Naive thymus-derived CD4-positive, alpha-beta T cell (primary cell): Measurements from ENCODE around the gene UMPS. TPM values are rescaled to one million over a fixed set of nuclear protein-coding genes. Genes with fewer than 3 reads are reported as not detected.

Source experiments
- ATAC-seq: fragments of 150-1000 bp; cut with Tn5 transposase; 2 replicates; pipeline ENCODE4 v1.10.0; 2021; ENCODE audit warnings: mild to moderate bottlenecking, moderate library complexity
- CTCF ChIA-PET: fragments of 350-600 bp; sonication (Branson Sonifier 250); formaldehyde crosslinking; loops from one replicate; lab custom pipeline; 2021; ENCODE audit warnings: antibody characterized with exemption; lab: Charles Lee
- POLR2A ChIA-PET: fragments of 350-600 bp; sonication (Branson Sonifier 250); formaldehyde crosslinking; loops from one replicate; lab custom pipeline; 2021; ENCODE audit warnings: antibody characterized with exemption, inconsistent platforms; lab: Charles Lee
- DNase-seq, 9 donors: peaks; one replicate each; pipeline versions ENCODE4 v3.0.0 to v3.0.0-alpha.2; 2020 to 2022; ENCODE audit warnings: mixed read lengths in 1 of 9
- H3K27ac ChIP-seq: one replicate; pipeline ENCODE4 v1.7.0; 2013; ENCODE audit warnings: mild to moderate bottlenecking, low read depth, low read length, moderate library complexity
- H3K27me3 ChIP-seq, 2 donors: one replicate each; pipeline ENCODE4 v1.7.0; 2013; ENCODE audit warnings: low read length in 2 of 2, mild to moderate bottlenecking in 2 of 2, moderate library complexity in 2 of 2; ENCODE audit not compliant: control insufficient read depth in 2 of 2, insufficient read depth in 2 of 2
- H3K36me3 ChIP-seq, 3 experiments: 1 replicate in 2 of 3; 2 replicates in 1 of 3; pipeline ENCODE4 v1.7.0; 2013; ENCODE audit warnings: low read length in 3 of 3, mild to moderate bottlenecking in 3 of 3, moderate library complexity in 1 of 3; ENCODE audit not compliant: insufficient read depth in 3 of 3, control insufficient read depth in 2 of 3
- H3K4me1 ChIP-seq, 2 donors: one replicate each; pipeline ENCODE4 v1.7.0; 2013; ENCODE audit warnings: low read length in 2 of 2, mild to moderate bottlenecking in 2 of 2, moderate library complexity in 1 of 2; ENCODE audit not compliant: control insufficient read depth in 2 of 2, insufficient read depth in 2 of 2
- H3K4me3 ChIP-seq: 2 replicates; pipeline ENCODE4 v1.7.0; 2013; ENCODE audit warnings: mild to moderate bottlenecking, low read length
- H3K9me3 ChIP-seq, 3 experiments: 1 replicate in 2 of 3; 2 replicates in 1 of 3; pipeline ENCODE4 v1.7.0; 2013; ENCODE audit warnings: low read length in 3 of 3; ENCODE audit not compliant: control insufficient read depth in 2 of 3
- H3K27ac Mint-ChIP-seq, 9 donors: one replicate each; pipeline ENCODE4 v1.8.0; 2020 to 2022; ENCODE audit warnings: mixed read lengths in 9 of 9, mild to moderate bottlenecking in 8 of 9, moderate library complexity in 5 of 9, inconsistent platforms in 2 of 9
- H3K27me3 Mint-ChIP-seq, 5 donors: one replicate each; pipeline ENCODE4 v1.8.0; 2021 to 2022; ENCODE audit warnings: mixed read lengths in 5 of 5, mild to moderate bottlenecking in 1 of 5
- H3K36me3 Mint-ChIP-seq, 5 donors: one replicate each; pipeline ENCODE4 v1.8.0; 2020 to 2022; ENCODE audit warnings: mixed read lengths in 5 of 5, mild to moderate bottlenecking in 3 of 5, inconsistent platforms in 1 of 5
- H3K4me1 Mint-ChIP-seq, 7 donors: one replicate each; pipeline ENCODE4 v1.8.0; 2020 to 2022; ENCODE audit warnings: mixed read lengths in 7 of 7, mild to moderate bottlenecking in 3 of 7, inconsistent platforms in 1 of 7
- H3K4me3 Mint-ChIP-seq, 10 donors: one replicate each; pipeline ENCODE4 v1.8.0; 2020 to 2022; ENCODE audit warnings: mild to moderate bottlenecking in 10 of 10, mixed read lengths in 10 of 10, moderate library complexity in 6 of 10, inconsistent platforms in 2 of 10
- H3K9me3 Mint-ChIP-seq, 11 donors: one replicate each; pipeline ENCODE4 v1.8.0; 2020 to 2022; ENCODE audit warnings: mixed read lengths in 11 of 11, mild to moderate bottlenecking in 4 of 11, inconsistent platforms in 1 of 11, moderate library complexity in 1 of 11
- intact Hi-C, 2 donors: fragments of 100-400 bp; cut with micrococcal nuclease; formaldehyde crosslinking; loops; one replicate each; pipeline ENCODE4 v1.15.1; 2023
- polyA plus RNA-seq, 2 donors: library from polyadenylated mRNA; unstranded; fragments of 300-500 nt; fragmentation: Illumina TruSeq; gene quantifications; one replicate each; pipeline ENCODE4 v1.2.3, GENCODE V29; 2021
- total RNA-seq, 6 experiments: library from RNA in 5 of 6; stranded (reverse) in 5 of 6; gene quantifications; 1 replicate in 5 of 6; 2 replicates in 1 of 6; pipeline ENCODE4 v1.2.3 and lab custom pipeline; 2021 to 2026

UMPS gene
- total and polyA plus RNA-seq, 7 experiments from 2014 or later: 13.2 to 41.8 (median 24.8) TPM

GRCh38 chr3:124760601-124761000 is 30.3 kb downstream of the UMPS start:
- no peak overlapping the region for H3K27ac Mint-ChIP-seq
- H3K27me3 ChIP-seq: no peaks in the 10 kb centered on the region
- intact Hi-C loops: loop anchor here (2.0 to 10.0 kb wide), 5 partner anchors 237 to 827 kb away; no protein-coding TSS in a partner anchor
- H3K4me1 Mint-ChIP-seq: peaks cover 0 to 7% (median 5%) of the 10 kb centered on the region in 7 donors
- H3K36me3 ChIP-seq: no peaks in the 10 kb centered on the region
- ChIA-PET POLR2A (interaction anchor here (1.0 to 1.1 kb wide), 2 partner anchors 27 to 139 kb away, joined by 3 to 5 read pairs; no protein-coding TSS in a partner anchor), CTCF (interaction anchor here (0.6 to 4.9 kb wide), 20 partner anchors 9 to 678 kb away, joined by 3 to 73 read pairs (median 3); partner anchors contain the start of gene MUC13)
- H3K27ac ChIP-seq: no peak overlapping the region
- H3K36me3 Mint-ChIP-seq: no peaks in the 10 kb centered on the region
- no peaks in the 10 kb centered on the region for H3K27me3 Mint-ChIP-seq
- no peak overlapping the region for H3K4me3 ChIP-seq
- no peaks in the 10 kb centered on the region for H3K4me1 ChIP-seq
- no peaks in the 10 kb centered on the region for H3K9me3 ChIP-seq
- ATAC-seq (no peak), DNase-seq (no peak)
- H3K4me3 Mint-ChIP-seq: no peak overlapping the region
- H3K9me3 Mint-ChIP-seq: no peaks in the 10 kb centered on the region

GRCh38 chr3:124761250-124761796 is 31.1 kb downstream of the UMPS start:
- peak overlapping the region in 3 of 9 donors; percentile 5 to 92 (median 65) for H3K27ac Mint-ChIP-seq
- intact Hi-C loops: loop anchor here (1.0 to 10.0 kb wide), 9 partner anchors 74 to 826 kb away; no protein-coding TSS in a partner anchor
- no peaks in the 10 kb centered on the region for H3K36me3 ChIP-seq
- ChIA-PET POLR2A (interaction anchor here (1.0 to 1.1 kb wide), 2 partner anchors 28 to 138 kb away, joined by 3 to 5 read pairs; no protein-coding TSS in a partner anchor), CTCF (interaction anchor here (0.6 to 4.9 kb wide), 17 partner anchors 9 to 824 kb away, joined by 3 to 73 read pairs (median 3); partner anchors contain the start of gene MUC13)
- H3K4me3 Mint-ChIP-seq: peak overlapping the region in 9 of 10 donors; percentile 16 to 84 (median 72)
- no peaks in the 10 kb centered on the region for H3K9me3 ChIP-seq
- DNase-seq (peak; percentile 52 to 76 (median 68)), ATAC-seq (peak; percentile 92)
- H3K27ac ChIP-seq: no peak overlapping the region
- no peaks in the 10 kb centered on the region for H3K27me3 ChIP-seq
- H3K9me3 Mint-ChIP-seq: no peaks in the 10 kb centered on the region
- no peaks in the 10 kb centered on the region for H3K4me1 ChIP-seq
- no peaks in the 10 kb centered on the region for H3K36me3 Mint-ChIP-seq
- H3K4me3 ChIP-seq: no peak overlapping the region
- peaks cover 0 to 7% (median 5%) of the 10 kb centered on the region in 7 donors for H3K4me1 Mint-ChIP-seq
- H3K27me3 Mint-ChIP-seq: peaks cover 0 to 1% (median 0%) of the 10 kb centered on the region in 5 donors

DNA sequence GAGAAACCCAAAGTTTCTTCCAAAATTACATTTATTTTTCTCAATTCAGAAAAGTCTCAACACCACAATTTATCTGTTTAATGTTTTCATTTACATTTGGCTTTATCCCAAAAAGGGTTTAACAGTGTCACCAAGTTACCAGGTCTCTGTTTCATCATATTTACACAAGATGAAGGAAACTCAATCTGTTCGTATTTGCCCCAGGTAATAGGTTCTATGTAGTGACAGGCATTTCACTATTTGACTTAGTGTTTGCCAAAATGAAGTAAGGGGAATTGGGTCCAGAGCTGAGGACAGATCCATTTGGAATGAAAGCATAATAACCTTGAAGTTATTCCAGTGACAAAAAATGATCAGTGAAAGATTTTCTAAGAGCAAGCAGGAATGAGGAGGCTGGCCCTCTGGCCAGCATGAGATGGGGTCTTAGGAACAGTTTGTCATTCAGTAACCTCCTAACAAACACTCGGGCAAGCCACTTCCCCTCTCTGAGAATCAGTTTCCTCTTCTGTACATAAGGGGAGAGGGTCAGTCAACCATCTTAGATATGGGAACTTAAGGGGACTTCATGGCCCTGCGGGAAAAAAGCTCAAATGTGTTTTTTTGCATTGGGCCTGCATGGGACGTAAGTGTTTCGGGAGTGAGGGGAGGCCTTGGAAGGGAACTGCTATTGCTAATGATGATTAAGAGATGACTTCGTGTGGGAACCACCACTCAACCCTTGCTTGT is 31.8 kb downstream of the UMPS start:
- ATAC-seq (no peak), DNase-seq (no peak)
- Mint-ChIP-seq H3K27ac (peak overlapping the region in 1 of 9 donors; percentile 55), H3K4me1 (peaks cover 0 to 7% (median 5%) of the 10 kb centered on the region in 7 donors), H3K9me3 (no peaks in the 10 kb centered on the region), H3K36me3 (no peaks in the 10 kb centered on the region), H3K27me3 (peaks cover 0 to 4% (median 0%) of the 10 kb centered on the region in 5 donors), H3K4me3 (peak overlapping the region in 1 of 10 donors; percentile 56)
- no peaks in the 10 kb centered on the region for H3K9me3 ChIP-seq
- H3K27me3 ChIP-seq: no peaks in the 10 kb centered on the region
- POLR2A ChIA-PET: no interaction called here
- no peaks in the 10 kb centered on the region for H3K36me3 ChIP-seq
- CTCF ChIA-PET: interaction anchor here (0.7 to 4.9 kb wide), 6 partner anchors 8 to 675 kb away, joined by 3 to 73 read pairs (median 4); partner anchors contain the start of gene MUC13
- H3K27ac ChIP-seq: no peak overlapping the region
- no peak overlapping the region for H3K4me3 ChIP-seq
- intact Hi-C loops: loop anchor here (1.0 to 10.0 kb wide), 9 partner anchors 73 to 825 kb away; no protein-coding TSS in a partner anchor
- no peaks in the 10 kb centered on the region for H3K4me1 ChIP-seq

DNA sequence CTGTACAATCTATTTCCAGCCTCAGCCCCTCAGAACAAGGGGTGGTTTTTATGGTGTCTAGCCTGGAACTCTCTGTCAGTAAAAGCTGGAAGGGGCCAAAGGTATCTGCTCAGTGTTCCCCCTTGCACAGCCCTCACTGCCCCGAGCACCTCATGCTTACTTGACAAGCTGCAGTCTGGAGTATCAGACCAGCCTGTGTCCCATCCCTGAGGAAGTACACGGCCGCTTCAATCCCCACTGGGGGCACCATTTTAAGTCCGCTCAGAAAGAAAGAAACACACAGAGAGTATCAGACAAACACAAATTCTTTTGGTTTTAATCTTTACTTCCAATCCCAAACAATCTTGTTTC is 32.4 kb downstream of the UMPS start:
- Histone ChIP-seq H3K4me3 (no peak overlapping the region), H3K36me3 (no peaks in the 10 kb centered on the region), H3K9me3 (no peaks in the 10 kb centered on the region), H3K27me3 (no peaks in the 10 kb centered on the region), H3K27ac (no peak overlapping the region), H3K4me1 (no peaks in the 10 kb centered on the region)
- DNase-seq (no peak), ATAC-seq (no peak)
- POLR2A ChIA-PET: no interaction called here
- no peaks in the 10 kb centered on the region for H3K36me3 Mint-ChIP-seq
- CTCF ChIA-PET: interaction anchor here (4.9 kb wide), 1 partner anchor 140 kb away, joined by 73 read pairs; no protein-coding TSS in a partner anchor
- peak overlapping the region in 2 of 9 donors; percentile 5 to 55 for H3K27ac Mint-ChIP-seq
- H3K27me3 Mint-ChIP-seq: peaks cover 0 to 6% (median 0%) of the 10 kb centered on the region in 5 donors
- no peak overlapping the region for H3K4me3 Mint-ChIP-seq
- H3K9me3 Mint-ChIP-seq: no peaks in the 10 kb centered on the region
- peaks cover 0 to 7% (median 5%) of the 10 kb centered on the region in 7 donors for H3K4me1 Mint-ChIP-seq
- intact Hi-C loops: loop anchor here (5.0 to 10.0 kb wide), 4 partner anchors 235 to 825 kb away; no protein-coding TSS in a partner anchor

GRCh38 chr3:124763206-124763605 is 33.0 kb downstream of the UMPS start:
- POLR2A ChIA-PET: no interaction called here
- H3K4me1 ChIP-seq: no peaks in the 10 kb centered on the region
- Mint-ChIP-seq H3K36me3 (no peaks in the 10 kb centered on the region), H3K4me3 (no peak overlapping the region), H3K27me3 (peaks cover 0 to 6% (median 0%) of the 10 kb centered on the region in 5 donors), H3K4me1 (peaks cover 0 to 7% (median 5%) of the 10 kb centered on the region in 7 donors), H3K9me3 (no peaks in the 10 kb centered on the region), H3K27ac (no peak overlapping the region)
- ATAC-seq (no peak), DNase-seq (no peak)
- no peak overlapping the region for H3K27ac ChIP-seq
- H3K36me3 ChIP-seq: no peaks in the 10 kb centered on the region
- intact Hi-C loops: loop anchor here (5.0 to 10.0 kb wide), 4 partner anchors 234 to 824 kb away; no protein-coding TSS in a partner anchor
- CTCF ChIA-PET: interaction anchor here (1.3 to 4.9 kb wide), 2 partner anchors 139 to 140 kb away, joined by 17 to 73 read pairs; no protein-coding TSS in a partner anchor
- H3K27me3 ChIP-seq: no peaks in the 10 kb centered on the region
- H3K4me3 ChIP-seq: no peak overlapping the region
- H3K9me3 ChIP-seq: no peaks in the 10 kb centered on the region

GRCh38 chr3:124763644-124764358 is 33.5 kb downstream of the UMPS start:
- intact Hi-C loops: loop anchor here (5.0 to 10.0 kb wide), 4 partner anchors 234 to 824 kb away; no protein-coding TSS in a partner anchor
- no peaks in the 10 kb centered on the region for H3K9me3 Mint-ChIP-seq
- H3K27ac ChIP-seq: no peak overlapping the region

More at GRCh38 chr3:124763644-124764358, 33.5 kb downstream of the UMPS start:
- H3K4me3 ChIP-seq: no peak overlapping the region
- CTCF ChIA-PET: interaction anchor here (1.3 kb wide), 1 partner anchor 138 kb away, joined by 17 read pairs; no protein-coding TSS in a partner anchor
- Mint-ChIP-seq H3K36me3 (no peaks in the 10 kb centered on the region), H3K27me3 (peaks cover 0 to 6% (median 0%) of the 10 kb centered on the region in 5 donors), H3K4me1 (peaks cover 0 to 7% (median 5%) of the 10 kb centered on the region in 7 donors), H3K27ac (peak overlapping the region in 1 of 9 donors; percentile 72), H3K4me3 (no peak overlapping the region)
- H3K9me3 ChIP-seq: no peaks in the 10 kb centered on the region
- DNase-seq: no peak
- H3K36me3 ChIP-seq: no peaks in the 10 kb centered on the region
- POLR2A ChIA-PET: no interaction called here
- H3K27me3 ChIP-seq: no peaks in the 10 kb centered on the region
- H3K4me1 ChIP-seq: no peaks in the 10 kb centered on the region
- no peak for ATAC-seq
